Measurements from ENCODE around the gene EPB42.

GRCh38 chr15:43267439-43267838, 46.6 kb upstream of the EPB42 start:
- TF ChIP-seq CTCF (IDR thresholded peaks at IDR 0.05; ENCODE audit: borderline replicate concordance, extremely low read depth, low read length, poor library complexity, severe bottlenecking) (no peak), EZH2 (IDR thresholded peaks at IDR 0.05; ENCODE audit: borderline replicate concordance, low read depth, low read length, severe bottlenecking) (no peak)

Measured in DND-41 (cell line).